Tibial artery (tissue), 4 donors: ENCODE data around the gene ALOX5.

Experiments
- DNase-seq, 2 donors: peaks; one replicate each; pipeline ENCODE4 v3.0.0-alpha.2; 2019
- H3K27ac ChIP-seq, 2 donors: fragments of 200-600 bp; sonication (generic) in 1 of 2; 1 replicate in 1 of 2; 2 replicates in 1 of 2; pipeline ENCODE4 v1.5.1; 2018 to 2019; ENCODE audit warnings: mild to moderate bottlenecking in 1 of 2
- H3K27me3 ChIP-seq, 2 donors: fragments of 200-600 bp; sonication (generic) in 1 of 2; one replicate each; pipeline versions ENCODE4 v1.5.1 to v1.6.0; 2016 to 2019
- H3K36me3 ChIP-seq, 3 donors: fragments of 200-600 bp; sonication (generic) in 2 of 3; one replicate each; pipeline ENCODE4 v1.5.1; 2016 to 2019; ENCODE audit warnings: mild to moderate bottlenecking in 2 of 3
- H3K4me1 ChIP-seq, 4 donors: fragments of 200-600 bp; sonication (generic) in 2 of 4; 1 replicate in 3 of 4; 2 replicates in 1 of 4; pipeline ENCODE4 v1.5.1; 2016 to 2019
- H3K4me3 ChIP-seq, 2 donors: fragments of 200-600 bp; sonication (generic) in 1 of 2; 1 replicate in 1 of 2; 2 replicates in 1 of 2; pipeline ENCODE4 v1.5.1; 2018 to 2019; ENCODE audit warnings: mild to moderate bottlenecking in 2 of 2
- H3K9me3 ChIP-seq, 3 donors: fragments of 200-600 bp; sonication (generic) in 1 of 3; one replicate each; pipeline ENCODE4 v1.5.1; 2016 to 2019
- CTCF ChIP-seq, 2 experiments: fragments of 200-600 bp in 1 of 2; fragments of 450-650 bp in 1 of 2; IDR thresholded peaks; one replicate each; pipeline ENCODE4 v1.5.1; 2017 to 2019; ENCODE audit warnings: antibody characterized with exemption in 2 of 2, mild to moderate bottlenecking in 1 of 2, moderate library complexity in 1 of 2
- intact Hi-C: fragments of 100-400 bp; cut with DNase I; formaldehyde crosslinking; loops from one replicate; pipeline ENCODE4 v1.15.0; 2023; ENCODE audit warnings: low total_unique reads

ALOX5 gene

DNA sequence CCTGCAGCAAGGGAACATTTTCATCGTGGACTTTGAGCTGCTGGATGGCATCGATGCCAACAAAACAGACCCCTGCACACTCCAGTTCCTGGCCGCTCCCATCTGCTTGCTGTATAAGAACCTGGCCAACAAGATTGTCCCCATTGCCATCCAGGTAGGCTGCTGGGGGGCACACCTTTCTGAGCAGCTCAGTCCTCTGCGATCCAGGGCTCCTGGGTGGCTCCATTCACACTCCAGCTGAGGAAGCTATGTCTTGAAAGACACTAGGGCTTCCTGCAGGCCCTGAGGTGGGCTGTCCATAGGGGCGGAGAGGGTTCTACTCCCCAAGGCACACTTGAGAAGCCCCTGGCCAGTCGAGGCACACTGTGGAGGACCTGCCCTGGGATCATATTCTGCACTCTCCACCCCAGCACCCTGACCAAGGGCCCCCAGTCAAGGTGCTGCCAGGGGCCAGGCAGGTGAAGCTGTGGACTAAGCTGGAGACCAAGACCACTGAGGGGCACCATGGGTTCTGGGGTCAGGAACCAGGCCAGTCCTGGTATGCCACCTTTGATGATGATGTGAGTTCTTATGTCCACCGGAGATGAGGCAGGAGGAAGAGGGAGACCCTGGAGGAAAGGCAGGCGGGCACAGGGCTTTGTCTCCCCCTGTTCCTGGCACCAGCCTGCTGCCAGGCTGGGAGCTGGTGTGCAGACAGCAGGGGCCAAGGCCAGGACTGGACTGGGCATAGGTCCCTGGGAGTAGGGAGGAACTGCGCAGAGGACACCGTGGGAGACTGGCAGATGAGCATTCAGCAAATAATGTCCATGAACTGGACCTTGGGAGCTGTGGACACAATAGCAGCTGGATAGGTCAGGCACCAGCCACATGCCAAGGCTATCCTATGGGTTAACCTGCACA lies 54.8 kb downstream of the ALOX5 start:
- Histone ChIP-seq H3K27me3 (peaks cover 0 to 30% of the 10 kb centered on the region in 2 donors), H3K4me3 (no peak overlapping the region), H3K27ac (no peak overlapping the region), H3K4me1 (peaks cover 0 to 5% (median 0%) of the 10 kb centered on the region in 4 donors), H3K36me3 (no peaks in the 10 kb centered on the region), H3K9me3 (no peaks in the 10 kb centered on the region)
- DNase-seq, result no peak
- no peak for TF ChIP-seq CTCF (IDR thresholded peaks at IDR 0.05)
- intact Hi-C loops, result no loop called here

DNA sequence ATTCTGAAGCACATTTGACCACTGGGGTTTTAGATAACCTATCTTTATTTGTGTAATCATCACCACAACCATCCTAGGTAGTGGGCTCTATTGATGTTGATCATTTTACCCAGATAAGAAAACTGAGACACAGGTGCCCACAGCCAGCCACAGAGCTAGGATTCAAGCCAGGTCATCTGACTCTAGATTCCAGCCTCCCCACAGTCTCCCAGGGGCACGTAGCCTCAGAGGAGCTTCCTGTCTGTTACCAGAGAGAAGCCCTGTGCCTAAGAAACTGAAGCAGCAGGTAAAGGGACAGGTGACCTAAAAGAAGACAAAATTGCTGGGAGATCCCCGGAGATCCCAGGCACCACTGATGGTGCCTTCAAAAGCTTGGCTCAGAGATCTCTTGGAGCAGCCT lies 55.8 kb downstream of the ALOX5 start:
- H3K9me3 ChIP-seq, result no peaks in the 10 kb centered on the region
- H3K4me1 ChIP-seq, result peaks cover 0 to 5% (median 0%) of the 10 kb centered on the region in 4 donors
- H3K27me3 ChIP-seq, result peaks cover 0 to 30% of the 10 kb centered on the region in 2 donors
- no peaks in the 10 kb centered on the region for H3K36me3 ChIP-seq
- no peak for DNase-seq
- intact Hi-C loops, result no loop called here
- no peak for TF ChIP-seq CTCF (IDR thresholded peaks at IDR 0.05)
- H3K4me3 ChIP-seq, result no peak overlapping the region
- H3K27ac ChIP-seq, result no peak overlapping the region

- Histone ChIP-seq H3K4me1 (peaks cover 0 to 5% (median 0%) of the 10 kb centered on the region in 4 donors), H3K27ac (no peak overlapping the region), H3K4me3 (no peak overlapping the region), H3K9me3 (no peaks in the 10 kb centered on the region), H3K27me3 (peaks cover 0 to 30% of the 10 kb centered on the region in 2 donors), H3K36me3 (no peaks in the 10 kb centered on the region)
- DNase-seq, result no peak
- intact Hi-C loops, result no loop called here
- no peak for TF ChIP-seq CTCF (IDR thresholded peaks at IDR 0.05)
Observed at GRCh38 chr10:45432113-45432512, 58.1 kb downstream of the ALOX5 start.

DNA sequence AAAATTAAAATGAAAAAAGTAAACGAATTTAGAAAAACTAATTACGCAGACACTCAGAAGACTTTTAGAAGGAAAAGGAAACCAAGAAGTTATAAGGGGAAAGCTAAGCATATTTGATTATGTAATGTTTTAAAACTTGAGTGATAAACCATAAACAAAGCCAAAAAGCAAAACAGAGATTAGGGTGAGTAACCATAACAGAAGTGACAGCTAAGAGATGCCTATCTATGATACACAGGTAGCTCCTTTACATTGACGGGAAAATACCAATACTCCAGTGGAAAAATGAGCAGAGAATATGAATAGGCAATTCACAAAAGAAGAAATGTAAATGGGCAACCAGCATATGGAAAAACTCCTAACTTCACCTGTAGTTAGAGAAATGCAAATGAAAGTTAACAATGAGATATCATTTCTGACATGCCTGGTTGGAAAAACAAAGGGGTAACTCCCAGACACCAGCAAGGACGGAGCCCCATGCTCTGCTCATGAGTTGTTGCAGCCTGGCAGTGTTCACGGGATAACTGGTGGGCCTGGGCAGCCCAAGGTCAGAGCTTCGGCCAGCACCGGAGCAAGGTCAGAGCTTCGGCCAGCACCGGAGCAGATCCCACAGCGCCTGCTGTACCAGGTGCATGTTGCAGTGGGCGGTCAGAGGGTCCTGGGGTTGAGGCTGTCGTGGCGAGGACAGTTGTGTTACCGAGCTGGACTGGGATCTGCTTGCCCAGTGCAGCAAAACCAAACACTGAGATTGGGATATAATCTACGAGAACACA lies 58.9 kb downstream of the ALOX5 start:
- DNase-seq, result no peak
- intact Hi-C loops, result no loop called here
- H3K27me3 ChIP-seq, result peaks cover 0 to 23% of the 10 kb centered on the region in 2 donors
- TF ChIP-seq CTCF (IDR thresholded peaks at IDR 0.05), result no peak
- H3K4me3 ChIP-seq, result no peak overlapping the region
- peaks cover 0 to under 1% (median 0%) of the 10 kb centered on the region in 4 donors for H3K4me1 ChIP-seq
- H3K9me3 ChIP-seq, result no peaks in the 10 kb centered on the region
- H3K27ac ChIP-seq, result no peak overlapping the region
- no peaks in the 10 kb centered on the region for H3K36me3 ChIP-seq

- no peaks in the 10 kb centered on the region for H3K36me3 ChIP-seq
- H3K27me3 ChIP-seq, result peaks cover 0 to 14% of the 10 kb centered on the region in 2 donors
- H3K9me3 ChIP-seq, result no peaks in the 10 kb centered on the region
- intact Hi-C loops, result no loop called here
- no peak overlapping the region for H3K27ac ChIP-seq
- no peaks in the 10 kb centered on the region for H3K4me1 ChIP-seq
- DNase-seq, result no peak
- no peak for TF ChIP-seq CTCF (IDR thresholded peaks at IDR 0.05)
- no peak overlapping the region for H3K4me3 ChIP-seq
Observed at GRCh38 chr10:45433716-45434469, 59.9 kb downstream of the ALOX5 start.
